ENCODE measurements around the gene NCEH1. TPM values are rescaled to one million over a fixed set of nuclear protein-coding genes. Genes with fewer than 3 reads are reported as not detected.

The NCEH1 gene
- total and polyA plus RNA-seq, 10 of the 15 experiments (the other 5 are each of a cell fraction or from before 2014, with no cell fraction given) = 1.8 to 8.1 (median 4.5) TPM

DNA sequence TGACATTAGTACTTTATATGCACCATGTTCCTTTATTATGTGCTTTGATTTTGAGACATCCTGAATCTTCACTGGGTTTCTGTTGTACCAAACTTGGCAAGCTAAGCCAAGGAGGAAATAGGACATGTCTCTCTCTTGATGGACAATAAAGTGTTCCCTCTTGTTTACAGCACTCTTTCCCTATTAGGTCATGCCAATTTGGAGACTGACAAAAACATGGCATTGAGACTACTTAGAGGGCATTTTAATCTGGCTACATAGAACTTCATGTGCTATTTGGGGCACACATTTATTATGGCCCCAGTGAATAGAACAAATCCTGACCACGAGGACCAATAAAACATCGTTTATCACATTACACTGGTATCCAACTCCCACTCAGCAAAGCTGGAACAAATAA lies 102.3 kb downstream of the NCEH1 start:
- WGBS (ENCODE audit: insufficient coverage, insufficient replicate concordance, low lambda C conversion rate, missing lambda C conversion rate) = 96% methylated on average over 2 of the region's 2 CpGs
- in situ Hi-C loops (cut with MboI) = no loop called here
- DNase-seq (ENCODE audit: low read depth, low spot score) = no peak
- H3K9me3 ChIP-seq (replicated peaks; ENCODE audit: control insufficient read depth, insufficient read depth, low read length) = peaks cover 2% of the 10 kb centered on the region; the same call in 1 of the 3 replicates
- ChIA-PET RAD21 (ENCODE audit: unreplicated experiment) (interaction anchor here (0.7 to 3.5 kb wide), 2 partner anchors 13 to 14 kb away, joined by 4 to 33 read pairs; no protein-coding TSS in a partner anchor), POLR2A (interaction anchor here (1.4 to 1.5 kb wide), 2 partner anchors 13 to 25 kb away, joined by 4 read pairs; no protein-coding TSS in a partner anchor), CTCF (interaction anchor here (1.1 to 6.0 kb wide), 12 partner anchors 9 to 147 kb away, joined by 3 to 42 read pairs (median 5); no protein-coding TSS in a partner anchor), SMC1A (ENCODE audit: uncharacterized antibody, unreplicated experiment) (interaction anchor here (0.7 to 4.3 kb wide), 9 partner anchors 8 to 121 kb away, joined by 3 to 18 read pairs (median 4); no protein-coding TSS in a partner anchor)
- no peaks in the 10 kb centered on the region for H3K36me3 ChIP-seq (ENCODE audit: control insufficient read depth in 2 of 2, insufficient read depth in 2 of 2, low read length in 1 of 2)
- no TSS peak for BruUV-seq (replicated peaks)
- H3K4me2 ChIP-seq (ENCODE audit: control insufficient read depth, insufficient read depth) = no peak overlapping the region
- H3K9ac ChIP-seq (ENCODE audit: control insufficient read depth, insufficient read depth, low read length) = no peak overlapping the region
- no peak overlapping the region for H3K4me3 ChIP-seq
- intact Hi-C loops (cut with micrococcal nuclease; ENCODE audit: unreplicated experiment) = no loop called here
- H3K4me1 ChIP-seq (ENCODE audit: control insufficient read depth, insufficient read depth, low read length) = no peaks in the 10 kb centered on the region
- no peaks in the 10 kb centered on the region for H3K27me3 ChIP-seq (replicated peaks in 1 of 2; ENCODE audit: control insufficient read depth in 2 of 2, insufficient read depth in 2 of 2, low read length in 1 of 2)
- no peaks in the 10 kb centered on the region for H3K79me2 ChIP-seq (ENCODE audit: control insufficient read depth, insufficient read depth, low read length)
- no peak overlapping the region for H3K27ac ChIP-seq (ENCODE audit: control insufficient read depth, insufficient read depth)
- no peak overlapping the region for H2AFZ ChIP-seq (ENCODE audit: control insufficient read depth, low read depth, low read length)
- FAIRE-seq = no peak
- no peak for ATAC-seq
- H4K20me1 ChIP-seq (ENCODE audit: control insufficient read depth, insufficient read depth) = no peaks in the 10 kb centered on the region
- TF ChIP-seq HDGF (IDR thresholded peaks at IDR 0.05) (no peak), NR2C1 (IDR thresholded peaks at IDR 0.05) (no peak), HDAC6 (IDR thresholded peaks at IDR 0.05; ENCODE audit: unreplicated experiment) (no peak), ASH2L (IDR thresholded peaks at IDR 0.05; ENCODE audit: borderline replicate concordance, low read depth) (no peak), CREM (IDR thresholded peaks at IDR 0.05; ENCODE audit: low read depth) (no peak), POU2F2 (IDR thresholded peaks at IDR 0.05; ENCODE audit: borderline replicate concordance, low read depth, low read length) (no peak), PML (IDR thresholded peaks at IDR 0.05; ENCODE audit: low read length) (no peak), STAT3 (IDR thresholded peaks at IDR 0.05; ENCODE audit: low read depth, low read length) (no peak), NRF1 (conservative IDR thresholded peaks at IDR 0.05; ENCODE audit: low read depth, low read length) (no peak)
- TF ChIP-seq, protein P1, sequence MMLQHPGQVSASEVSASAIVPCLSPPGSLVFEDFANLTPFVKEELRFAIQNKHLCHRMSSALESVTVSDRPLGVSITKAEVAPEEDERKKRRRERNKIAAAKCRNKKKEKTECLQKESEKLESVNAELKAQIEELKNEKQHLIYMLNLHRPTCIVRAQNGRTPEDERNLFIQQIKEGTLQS (IDR thresholded peaks at IDR 0.05; ENCODE audit: borderline replicate concordance, extremely low read depth, low read depth, low read length) = no peak
- TF ChIP-seq, protein P2, sequence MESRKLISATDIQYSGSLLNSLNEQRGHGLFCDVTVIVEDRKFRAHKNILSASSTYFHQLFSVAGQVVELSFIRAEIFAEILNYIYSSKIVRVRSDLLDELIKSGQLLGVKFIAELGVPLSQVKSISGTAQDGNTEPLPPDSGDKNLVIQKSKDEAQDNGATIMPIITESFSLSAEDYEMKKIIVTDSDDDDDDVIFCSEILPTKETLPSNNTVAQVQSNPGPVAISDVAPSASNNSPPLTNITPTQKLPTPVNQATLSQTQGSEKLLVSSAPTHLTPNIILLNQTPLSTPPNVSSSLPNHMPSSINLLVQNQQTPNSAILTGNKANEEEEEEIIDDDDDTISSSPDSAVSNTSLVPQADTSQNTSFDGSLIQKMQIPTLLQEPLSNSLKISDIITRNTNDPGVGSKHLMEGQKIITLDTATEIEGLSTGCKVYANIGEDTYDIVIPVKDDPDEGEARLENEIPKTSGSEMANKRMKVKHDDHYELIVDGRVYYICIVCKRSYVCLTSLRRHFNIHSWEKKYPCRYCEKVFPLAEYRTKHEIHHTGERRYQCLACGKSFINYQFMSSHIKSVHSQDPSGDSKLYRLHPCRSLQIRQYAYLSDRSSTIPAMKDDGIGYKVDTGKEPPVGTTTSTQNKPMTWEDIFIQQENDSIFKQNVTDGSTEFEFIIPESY (IDR thresholded peaks at IDR 0.05) = no peak
- TF ChIP-seq, protein P3, sequence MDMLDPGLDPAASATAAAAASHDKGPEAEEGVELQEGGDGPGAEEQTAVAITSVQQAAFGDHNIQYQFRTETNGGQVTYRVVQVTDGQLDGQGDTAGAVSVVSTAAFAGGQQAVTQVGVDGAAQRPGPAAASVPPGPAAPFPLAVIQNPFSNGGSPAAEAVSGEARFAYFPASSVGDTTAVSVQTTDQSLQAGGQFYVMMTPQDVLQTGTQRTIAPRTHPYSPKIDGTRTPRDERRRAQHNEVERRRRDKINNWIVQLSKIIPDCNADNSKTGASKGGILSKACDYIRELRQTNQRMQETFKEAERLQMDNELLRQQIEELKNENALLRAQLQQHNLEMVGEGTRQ (IDR thresholded peaks at IDR 0.05; ENCODE audit: borderline replicate concordance, low read depth, low read length) = no peak
